Measurements from ENCODE around the gene PRH2.

GRCh38 chr12:10959804-10960203, 30.8 kb downstream of the PRH2 start:
- TF ChIP-seq CTCF (IDR thresholded peaks at IDR 0.05) (no peak), POLR2AphosphoS5 (IDR thresholded peaks at IDR 0.05; ENCODE audit: insufficient read depth in 1 of 2, low read depth in 1 of 2) (no peak)

All from vagina (tissue), 2 donors.